ENCODE data around the gene RNF144A. TPM values are rescaled to one million over a fixed set of nuclear protein-coding genes. Genes with fewer than 3 reads are reported as not detected.

The RNF144A gene
- total RNA-seq, 1 donor from 2014 or later: 23.5 TPM

- Histone ChIP-seq H3K27me3 (ENCODE audit: control insufficient read depth, insufficient read depth, low read length) (no peaks in the 10 kb centered on the region), H3K4me3 (ENCODE audit: low read depth, low read length) (no peak overlapping the region), H3K36me3 (ENCODE audit: control insufficient read depth, insufficient read depth, low read length) (no peaks in the 10 kb centered on the region)
- DNase-seq (ENCODE audit: low read depth): no peak
- TF ChIP-seq CTCF (IDR thresholded peaks at IDR 0.05; ENCODE audit: insufficient read depth, low read length, poor library complexity, severe bottlenecking): no peak
These were observed 30.9 kb downstream of the RNF144A start for GRCh38 chr2:6947929-6948676.

- Histone ChIP-seq H3K4me3 (ENCODE audit: low read depth, low read length) (no peak overlapping the region), H3K36me3 (ENCODE audit: control insufficient read depth, insufficient read depth, low read length) (no peaks in the 10 kb centered on the region)
- DNase-seq (ENCODE audit: low read depth): no peak
These were observed 31.6 kb downstream of the RNF144A start for GRCh38 chr2:6948677-6949351.

GRCh38 chr2:6951046-6951445 is 33.8 kb downstream of the RNF144A start:
- H3K27me3 ChIP-seq (ENCODE audit: control insufficient read depth, insufficient read depth, low read length): no peaks in the 10 kb centered on the region
- no peak overlapping the region for H3K4me3 ChIP-seq (ENCODE audit: low read depth, low read length)
- no peaks in the 10 kb centered on the region for H3K36me3 ChIP-seq (ENCODE audit: control insufficient read depth, insufficient read depth, low read length)
- no peak for DNase-seq (ENCODE audit: low read depth)
- no peak for TF ChIP-seq CTCF (IDR thresholded peaks at IDR 0.05; ENCODE audit: insufficient read depth, low read length, poor library complexity, severe bottlenecking)

More at GRCh38 chr2:6948677-6949351, 31.6 kb downstream of the RNF144A start:
- no peak for TF ChIP-seq CTCF (IDR thresholded peaks at IDR 0.05; ENCODE audit: insufficient read depth, low read length, poor library complexity, severe bottlenecking)
- no peaks in the 10 kb centered on the region for H3K27me3 ChIP-seq (ENCODE audit: control insufficient read depth, insufficient read depth, low read length)

GRCh38 chr2:6952101-6952500 is 34.9 kb downstream of the RNF144A start:
- DNase-seq (ENCODE audit: low read depth): no peak
- H3K4me3 ChIP-seq (ENCODE audit: low read depth, low read length): no peak overlapping the region
- no peaks in the 10 kb centered on the region for H3K27me3 ChIP-seq (ENCODE audit: control insufficient read depth, insufficient read depth, low read length)
- TF ChIP-seq CTCF (IDR thresholded peaks at IDR 0.05; ENCODE audit: insufficient read depth, low read length, poor library complexity, severe bottlenecking): no peak
- H3K36me3 ChIP-seq (ENCODE audit: control insufficient read depth, insufficient read depth, low read length): no peaks in the 10 kb centered on the region

GRCh38 chr2:6954586-6954985 is 37.4 kb downstream of the RNF144A start:
- Histone ChIP-seq H3K27me3 (ENCODE audit: control insufficient read depth, insufficient read depth, low read length) (no peaks in the 10 kb centered on the region), H3K36me3 (ENCODE audit: control insufficient read depth, insufficient read depth, low read length) (no peaks in the 10 kb centered on the region), H3K4me3 (ENCODE audit: low read depth, low read length) (no peak overlapping the region)
- DNase-seq (ENCODE audit: low read depth): no peak
- TF ChIP-seq CTCF (IDR thresholded peaks at IDR 0.05; ENCODE audit: insufficient read depth, low read length, poor library complexity, severe bottlenecking): no peak
